T-helper 22 cell (primary cell): ENCODE data around the gene PPP1R2.
"Not testable (repeated sequence)": the region's sequence is repeated elsewhere in the genome, so short reads cannot be mapped to it uniquely, and the experiment has no call there.

Source experiments
- DNase-seq: peaks from one replicate; pipeline ENCODE4 v3.0.0-alpha.2; 2020; ENCODE audit warnings: low read depth

Gene PPP1R2

DNA sequence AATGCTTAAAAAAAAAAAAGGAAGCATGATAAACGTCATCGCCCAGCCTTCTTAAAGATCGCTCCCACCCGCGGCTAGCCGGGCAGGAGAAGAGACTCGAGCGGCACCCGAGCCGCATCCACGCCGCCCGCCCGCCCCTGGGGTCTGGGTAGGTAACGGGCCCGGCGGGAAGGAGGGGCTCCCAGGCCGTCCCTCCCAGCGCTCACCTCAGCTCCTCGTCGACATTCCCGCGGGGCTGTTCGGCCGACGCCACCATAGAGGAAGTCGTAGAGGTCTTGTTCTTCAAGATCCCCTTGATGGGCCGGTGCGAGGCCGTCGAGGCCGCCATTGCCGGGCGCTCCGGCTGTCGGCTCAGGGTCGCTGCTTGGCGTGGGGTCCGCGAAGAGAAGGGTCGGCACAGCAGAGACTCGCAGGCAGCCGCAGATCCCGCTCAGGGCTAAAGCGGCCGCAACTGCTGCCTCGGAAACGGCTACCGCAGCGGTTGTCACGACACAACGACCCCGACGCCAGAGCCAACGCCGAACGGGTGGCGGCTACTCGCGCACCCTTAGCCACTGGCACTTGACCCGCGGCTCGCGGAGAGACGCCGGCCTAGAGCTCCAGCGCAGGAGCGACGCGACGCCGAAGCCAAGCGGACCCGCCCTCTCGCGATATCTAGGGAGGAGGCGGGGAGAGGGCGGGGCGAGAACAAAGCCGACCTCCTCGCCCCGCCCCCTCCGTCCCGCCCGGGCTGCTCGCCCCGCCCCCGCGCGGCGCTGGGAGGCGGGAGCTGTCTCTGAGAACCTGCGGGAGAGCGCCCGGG is at the start of gene PPP1R2:
TSS of gene PPP1R2 (minus strand) at position 628 of the 802 bp plus-strand sequence. CDS start at position 328, 300 bp downstream.
- peak; percentile 82 for DNase-seq

DNA sequence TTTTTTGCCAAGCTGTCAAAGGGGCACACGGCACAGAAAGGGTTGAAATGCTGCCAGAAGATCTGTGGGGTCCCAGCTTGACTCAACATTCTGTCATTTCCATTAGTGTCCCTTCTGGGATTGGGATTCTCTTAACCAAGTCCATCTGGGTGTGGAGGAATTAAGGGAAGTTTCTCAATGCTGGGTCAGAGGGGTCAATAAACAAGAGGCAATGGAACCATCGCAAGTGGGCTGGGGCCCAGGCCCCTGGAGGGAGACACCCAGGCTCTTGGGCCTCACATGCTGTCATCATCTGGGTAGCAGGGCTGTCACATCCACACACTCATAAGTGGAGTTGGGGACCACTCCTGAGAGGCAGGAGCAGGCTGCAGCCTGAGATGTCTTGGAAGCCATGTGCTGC is 48.7 kb upstream of the PPP1R2 start:
- no peak for DNase-seq

DNA sequence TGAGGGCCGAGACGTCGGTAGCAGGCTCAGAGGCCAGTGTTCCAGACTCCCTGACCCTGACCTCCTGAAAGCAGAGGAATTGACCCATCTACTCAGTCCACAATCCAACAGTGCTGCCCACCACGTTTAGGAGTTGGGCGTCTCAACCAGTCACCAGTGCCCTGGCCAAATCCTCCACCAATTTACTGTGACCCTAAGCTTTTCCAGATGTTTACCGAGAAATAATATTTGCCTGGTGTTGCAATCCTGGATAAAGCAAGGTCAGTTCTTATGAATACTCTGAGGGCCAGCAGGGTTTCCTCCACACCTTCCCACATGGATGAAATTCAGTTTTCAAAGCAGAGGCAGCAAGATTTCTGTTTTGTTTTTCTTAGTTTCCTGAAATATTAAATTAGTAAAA is 48.1 kb upstream of the PPP1R2 start:
- DNase-seq, result no peak

DNA sequence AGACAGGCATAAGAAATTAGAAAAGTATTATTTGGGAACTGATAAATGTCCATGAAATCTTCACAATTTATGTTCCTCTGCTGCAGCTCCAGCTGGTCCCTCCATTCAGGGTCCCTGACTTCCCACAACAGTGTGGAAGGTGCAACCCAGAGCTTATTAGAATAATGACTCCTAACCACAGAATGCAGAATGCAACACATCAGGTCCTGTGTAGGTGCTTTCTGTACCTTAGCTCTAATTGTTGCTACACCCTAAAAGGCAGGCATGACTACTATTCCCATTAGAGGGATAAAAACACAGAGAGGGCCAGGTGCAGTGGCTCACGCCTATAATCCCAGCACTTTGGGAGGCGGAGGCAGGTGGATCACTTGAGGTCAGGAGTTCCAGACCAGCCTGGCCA is 47.3 kb upstream of the PPP1R2 start:
- DNase-seq, result not testable (repeated sequence)

DNA sequence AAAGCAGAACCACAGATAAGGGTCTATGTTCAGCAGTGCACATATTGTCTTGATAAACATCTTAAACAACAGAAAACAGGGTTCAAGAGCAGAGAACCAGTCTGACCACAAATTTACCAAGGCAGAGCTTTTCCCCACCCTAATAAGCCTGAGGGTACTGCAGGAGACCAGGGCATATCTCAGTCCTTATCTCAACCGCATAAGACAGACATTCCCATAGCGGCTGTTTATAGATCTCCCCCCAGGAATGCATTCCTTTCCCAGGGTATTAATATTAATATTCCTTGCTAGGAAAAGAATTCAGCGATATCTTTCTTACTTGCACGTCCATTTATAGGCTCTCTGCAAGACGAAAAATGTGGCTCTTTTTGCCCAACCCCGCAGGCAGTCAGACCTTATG is 46.7 kb upstream of the PPP1R2 start:
- not testable (repeated sequence) for DNase-seq

DNA sequence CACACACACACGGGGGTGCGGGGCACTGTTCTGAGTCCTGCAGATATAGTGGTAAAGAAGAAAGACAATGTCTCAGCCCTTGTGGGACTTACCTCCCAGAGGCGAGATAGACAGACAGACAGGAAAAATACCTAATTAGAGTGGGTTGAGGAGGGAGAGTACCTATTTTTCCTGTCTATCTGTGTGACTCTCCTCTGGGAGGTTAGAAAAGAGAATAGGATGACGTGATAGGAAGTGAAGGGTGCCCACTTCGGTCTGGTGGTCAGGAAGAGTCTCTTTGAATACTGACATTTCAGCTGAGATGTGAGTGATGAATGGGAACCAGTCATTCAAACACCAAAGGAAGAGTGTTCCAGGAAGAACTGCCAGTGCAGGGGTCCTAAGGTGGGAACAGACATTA is 44.7 kb upstream of the PPP1R2 start:
- DNase-seq, result no peak

DNA sequence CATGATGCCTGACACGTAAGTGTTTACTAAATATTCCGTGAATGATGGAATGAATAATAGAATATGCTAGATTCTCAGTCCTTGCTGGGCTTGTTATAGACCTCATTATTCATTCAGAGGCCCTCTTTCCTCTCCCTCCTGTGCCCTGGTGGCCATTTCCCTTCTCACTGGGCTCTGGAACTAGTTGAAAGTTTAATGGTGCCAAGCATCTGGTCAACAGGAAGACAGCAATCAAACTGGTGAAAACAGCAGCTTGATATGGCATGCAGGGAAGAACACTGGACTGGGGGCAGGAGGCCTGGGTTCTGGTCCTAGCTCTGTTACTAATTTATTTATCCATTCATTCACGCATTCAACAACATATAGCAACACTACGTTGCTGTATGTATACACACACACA is 44.3 kb upstream of the PPP1R2 start:
- no peak for DNase-seq

DNA sequence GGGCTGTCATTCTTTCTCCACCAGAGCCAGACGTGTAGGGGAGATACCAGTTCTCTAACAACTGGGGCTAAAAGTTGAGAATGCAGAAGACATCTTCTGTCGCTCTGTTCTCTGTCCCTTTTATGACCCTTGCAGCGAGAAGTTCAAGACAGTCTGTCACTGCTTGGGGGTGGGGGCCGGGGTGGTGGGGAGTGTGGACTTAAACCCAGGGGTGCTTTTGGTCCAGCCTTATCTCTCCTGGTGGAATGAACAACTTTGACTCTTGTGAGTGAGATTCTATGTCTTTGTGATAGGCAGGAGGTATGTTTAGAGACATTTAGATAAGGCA is 41.4 kb upstream of the PPP1R2 start:
- no peak for DNase-seq

DNA sequence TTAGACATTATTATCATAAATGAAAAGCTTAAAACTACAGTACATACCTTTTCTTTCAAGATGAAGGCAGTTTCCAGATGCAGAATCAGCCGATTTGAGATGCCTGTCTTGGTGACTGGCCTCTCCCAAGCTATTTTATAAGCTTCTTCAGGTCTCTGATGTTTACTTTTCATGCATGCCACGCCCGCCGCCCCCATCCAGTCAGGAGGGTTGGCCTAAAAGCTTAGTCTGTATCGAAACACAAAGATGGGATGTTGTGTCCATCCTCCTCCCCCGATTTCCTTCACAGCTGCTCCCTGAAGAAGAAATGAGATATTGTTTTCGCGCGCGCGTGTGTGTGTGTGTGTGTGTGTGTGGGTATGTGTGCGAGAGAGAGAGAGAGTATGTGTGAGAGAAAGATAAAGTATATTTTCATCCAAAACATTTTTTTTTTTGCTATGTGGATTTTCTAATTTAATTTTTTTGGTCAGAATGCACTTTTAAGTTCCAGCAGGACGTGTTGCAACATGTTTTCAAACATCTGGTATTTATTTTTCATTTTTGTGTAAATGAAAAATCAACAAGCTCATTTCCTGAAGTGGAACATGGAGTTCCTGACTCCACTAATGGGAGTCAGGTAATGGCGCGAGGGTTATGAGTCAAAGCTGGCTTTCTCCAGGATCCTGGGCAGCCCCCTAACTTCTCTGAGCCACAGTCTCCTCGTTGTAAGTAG is 40.9 kb upstream of the PPP1R2 start, which contains the start of gene APOD:
TSS of gene APOD (minus strand) at position 110 of the 712 bp plus-strand sequence. CDS start 4,479 bp downstream, outside the sequence.
- DNase-seq, result no peak

DNA sequence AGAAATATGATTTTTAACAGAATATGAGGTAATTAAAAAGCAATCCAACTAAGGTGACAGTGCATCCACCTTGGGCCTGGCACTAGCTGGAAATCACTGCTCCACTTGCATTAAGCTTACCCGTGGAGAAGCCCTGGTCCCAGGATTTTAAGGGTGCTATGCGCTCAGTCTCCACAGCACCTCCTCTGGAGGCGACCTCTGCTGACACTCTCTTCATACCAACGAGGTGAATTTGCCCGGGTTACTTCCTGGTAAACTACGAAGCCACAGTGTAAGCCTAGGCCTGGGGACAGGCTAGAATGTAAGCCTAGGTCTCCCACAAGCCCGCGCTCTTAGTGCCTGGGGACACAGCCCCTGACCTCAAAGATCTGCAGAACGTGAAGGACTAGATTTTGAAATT is 39.8 kb upstream of the PPP1R2 start:
- no peak for DNase-seq

DNA sequence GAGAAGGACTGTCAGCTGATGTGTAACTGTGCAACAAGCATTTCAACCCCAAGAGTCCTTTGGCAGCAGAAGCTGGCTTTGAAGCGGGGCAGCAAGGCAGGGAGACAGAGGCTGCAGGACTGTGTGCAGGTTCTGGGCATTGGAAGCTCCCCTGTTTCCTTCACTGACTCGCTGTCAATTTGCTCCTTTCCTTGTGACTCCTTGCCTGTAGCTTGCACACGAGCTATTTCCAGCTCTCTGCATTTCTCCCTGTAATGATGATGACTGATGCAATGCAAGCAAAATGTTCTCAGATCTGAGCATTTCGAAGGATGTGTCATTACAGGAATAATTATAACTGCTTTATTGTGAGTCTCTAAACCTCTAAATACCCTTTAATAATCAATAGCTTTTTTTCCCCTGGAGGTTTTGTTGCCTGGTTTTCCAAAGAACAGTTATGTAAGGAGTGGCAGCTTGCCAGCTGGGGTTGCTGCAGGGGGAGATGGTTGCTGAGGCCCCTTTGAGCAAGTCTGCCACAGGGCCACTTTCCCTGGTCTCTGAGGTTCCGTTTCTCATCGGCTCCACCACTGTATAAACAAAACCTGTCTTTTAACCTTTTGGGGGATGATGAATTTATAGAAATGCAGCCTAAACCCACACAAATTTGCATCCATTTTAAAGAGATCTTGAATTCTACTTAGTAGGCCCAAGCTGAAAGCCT is 37.8 kb upstream of the PPP1R2 start:
- no peak for DNase-seq

DNA sequence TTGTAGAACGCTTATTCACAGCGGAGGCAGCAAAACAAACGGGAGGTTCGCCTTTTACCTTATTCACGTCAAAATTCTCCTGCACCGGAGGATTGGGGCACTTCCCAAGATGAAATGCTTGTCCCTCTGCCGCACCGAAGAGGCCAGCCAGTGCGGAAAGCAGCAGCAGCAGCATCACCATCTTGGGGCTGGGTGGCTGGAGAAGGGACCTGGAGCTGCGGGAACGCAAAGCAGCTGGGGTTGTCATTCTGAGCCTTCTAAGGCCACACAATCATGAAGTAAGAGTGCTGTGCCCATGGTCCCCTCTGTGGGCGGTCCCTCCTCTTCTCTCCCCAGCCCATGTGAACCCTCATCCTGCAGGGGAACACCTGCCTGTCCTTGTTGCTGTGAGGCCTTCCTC is 36.2 kb upstream of the PPP1R2 start:
- DNase-seq, result no peak

DNA sequence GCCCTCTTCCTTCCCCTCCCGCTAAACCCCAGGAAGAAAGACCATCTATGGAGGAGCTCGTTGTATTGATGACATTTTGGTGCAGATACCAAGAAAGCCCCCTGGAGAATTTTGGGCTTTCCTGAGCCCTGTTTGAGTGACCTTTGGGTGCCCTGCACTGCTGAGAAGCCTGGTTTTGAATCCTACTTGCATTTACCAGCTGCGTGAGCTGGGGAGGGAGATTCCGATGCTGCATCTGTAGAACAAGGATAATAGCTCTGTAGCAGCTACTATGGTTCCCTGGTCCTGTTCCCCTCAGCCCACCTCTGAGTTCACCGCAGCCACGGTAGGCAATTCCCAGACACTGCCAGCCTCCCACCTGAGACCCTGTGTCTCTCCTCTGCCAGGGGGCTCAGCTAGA is 35.4 kb upstream of the PPP1R2 start:
- no peak for DNase-seq

DNA sequence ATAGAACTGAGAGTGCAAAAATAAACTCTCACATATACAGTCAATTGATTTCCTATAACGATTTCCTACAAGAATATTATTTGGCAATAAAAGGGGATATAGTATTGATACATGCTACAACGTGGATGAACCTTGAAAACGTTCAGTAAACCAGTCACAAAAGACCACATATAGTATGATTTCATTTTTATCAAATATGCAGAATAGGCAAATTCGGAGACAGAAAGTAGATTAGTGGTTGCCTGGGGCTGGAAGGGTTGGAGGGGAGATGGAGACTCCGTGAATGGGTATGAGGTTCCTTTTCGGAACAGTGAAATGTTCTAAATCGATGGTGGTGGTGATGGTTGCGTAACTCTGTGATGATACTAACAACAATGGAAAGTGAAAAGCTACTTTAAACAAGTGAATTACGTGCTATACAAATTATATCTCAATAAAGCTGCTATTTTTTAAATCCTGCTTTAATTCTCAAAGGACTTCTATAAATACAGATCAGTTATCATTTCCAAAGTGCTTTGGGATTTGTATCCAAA is 34.6 kb upstream of the PPP1R2 start:
- no peak for DNase-seq

DNA sequence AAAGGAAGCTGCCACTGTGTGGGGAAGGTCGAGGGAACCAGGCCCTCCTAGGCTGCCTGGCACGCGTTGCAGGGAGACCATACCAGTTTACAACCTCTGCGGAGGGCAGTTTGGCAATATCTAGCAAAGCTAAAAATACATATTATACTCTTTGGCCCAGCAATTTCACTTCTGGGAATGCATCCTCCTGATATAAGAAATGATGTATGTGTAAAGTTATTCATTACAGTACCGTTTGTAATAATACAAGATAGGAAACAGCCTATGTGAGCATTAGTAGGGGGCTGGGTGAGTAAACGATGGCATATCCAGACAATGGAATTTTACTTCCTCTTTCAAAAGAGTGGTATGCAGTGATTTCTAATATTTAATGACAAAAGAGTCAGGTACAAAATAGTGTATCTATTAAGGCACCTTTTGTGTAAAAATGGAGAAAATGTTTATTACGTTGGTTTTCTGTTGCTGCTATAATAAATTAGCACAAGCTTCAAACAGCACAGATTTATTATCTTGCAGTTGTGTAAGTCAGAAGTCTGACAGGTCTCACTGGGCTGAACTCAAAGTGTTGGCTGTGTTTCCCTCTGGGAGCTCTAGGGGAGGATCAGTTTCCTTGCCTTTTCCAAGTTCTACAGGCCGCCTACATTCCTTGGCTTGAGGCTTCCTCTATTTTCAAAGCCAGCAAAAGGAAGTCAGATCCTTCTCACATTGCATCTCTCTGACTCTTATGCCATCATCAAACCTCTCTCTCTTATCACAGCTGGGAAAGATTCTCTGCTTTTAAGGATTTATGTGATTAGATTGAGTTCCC is 31.6 kb upstream of the PPP1R2 start:
- DNase-seq, result no peak

DNA sequence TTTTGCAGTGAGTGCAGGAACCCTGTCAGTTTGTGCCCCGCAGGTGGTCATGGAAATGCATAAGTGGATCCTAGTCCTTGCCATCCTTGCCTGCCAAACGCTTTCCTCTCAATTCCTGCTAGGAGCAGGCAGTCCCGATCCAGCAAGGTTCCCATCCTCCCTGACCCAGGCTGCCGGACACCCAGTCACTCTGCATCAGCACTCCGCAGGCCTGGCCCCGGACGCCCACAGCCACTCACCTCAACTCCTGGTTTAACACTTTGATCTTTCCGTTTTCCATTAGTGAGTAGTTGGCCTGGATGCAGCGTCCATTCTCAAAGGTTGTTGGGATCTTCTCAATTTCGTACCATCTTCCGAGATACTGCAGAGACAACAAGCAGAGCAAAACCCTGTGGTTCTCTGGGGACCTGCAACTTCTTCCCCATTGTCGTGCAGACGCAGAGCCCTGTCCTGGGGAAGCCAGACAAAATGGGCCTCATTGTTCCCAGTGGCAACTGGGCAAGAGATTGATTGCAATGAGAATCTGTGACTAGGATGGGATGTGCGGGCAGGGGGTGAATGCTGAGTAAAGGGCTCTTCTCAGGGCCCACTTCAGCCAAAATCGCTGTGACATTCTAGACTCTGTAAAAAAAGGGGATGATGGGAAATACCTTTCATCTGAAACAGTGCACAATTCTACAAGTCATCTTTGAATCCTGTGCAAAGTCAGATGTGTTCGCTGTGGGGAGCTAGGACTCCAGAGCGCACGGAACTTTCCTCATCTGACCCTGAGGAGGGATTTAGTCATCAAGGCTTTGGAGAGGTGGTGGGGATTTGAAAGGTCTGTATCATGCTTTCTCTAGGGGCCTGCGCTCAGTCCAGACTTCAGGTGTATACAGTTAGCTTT is 30.7 kb upstream of the PPP1R2 start:
- DNase-seq, result no peak

DNA sequence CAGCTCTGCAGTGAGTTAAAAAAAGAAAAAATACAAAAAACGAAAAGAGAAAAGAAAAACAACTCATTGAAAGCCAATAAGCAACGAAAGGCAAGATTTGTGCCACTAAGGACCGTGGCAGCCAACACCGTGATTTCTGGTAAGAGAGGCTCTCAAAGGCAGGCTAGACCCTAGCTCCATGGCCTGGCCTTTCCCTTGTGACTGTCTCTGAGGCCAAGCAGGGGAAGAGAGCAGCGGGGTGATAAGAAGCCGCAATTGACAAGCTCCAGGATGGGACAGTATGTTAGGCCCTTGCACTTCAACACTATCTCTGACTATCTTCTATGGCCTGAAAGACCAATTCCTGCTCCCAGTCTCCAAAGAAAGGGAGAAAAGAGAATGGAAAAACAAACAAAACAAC is 28.2 kb upstream of the PPP1R2 start:
- no peak for DNase-seq

DNA sequence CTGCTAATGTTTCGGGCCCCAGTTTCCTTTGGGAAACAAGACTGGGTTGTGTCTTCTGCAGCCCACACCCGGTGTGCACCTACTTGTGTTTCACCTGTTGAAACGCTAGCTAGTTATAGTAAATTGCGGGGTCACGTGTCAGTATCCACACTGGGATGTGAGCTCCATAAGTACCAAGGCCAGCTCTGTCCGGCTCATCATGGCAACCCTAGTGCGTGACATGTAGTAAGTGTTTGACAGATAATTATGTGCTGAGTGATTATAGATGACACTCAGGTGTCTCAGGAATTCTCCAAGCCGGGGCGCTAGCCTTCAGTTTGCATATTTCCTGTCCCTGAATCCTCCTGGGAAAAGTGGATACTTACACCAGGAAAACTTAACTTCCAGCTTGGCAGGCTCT is 27.8 kb upstream of the PPP1R2 start:
- DNase-seq, result no peak

DNA sequence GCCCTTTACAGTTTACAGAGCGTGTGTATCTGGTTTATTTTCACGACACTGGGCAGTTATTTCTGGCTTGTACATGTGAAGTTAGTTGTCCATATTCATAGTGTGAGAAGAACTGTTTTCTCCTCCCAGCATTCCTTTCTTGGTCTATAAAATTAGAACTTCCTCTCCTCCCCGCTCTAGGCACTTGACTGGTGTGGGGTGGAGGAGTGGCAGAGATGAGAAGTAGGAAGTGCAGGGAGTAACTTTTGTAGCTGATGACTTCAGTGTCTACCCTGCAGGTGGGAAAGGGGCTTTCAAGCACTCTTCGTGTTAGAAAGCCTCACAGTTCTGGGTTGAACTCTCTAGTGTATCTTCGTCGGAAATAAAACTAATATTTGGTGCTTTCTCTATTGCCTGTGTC is 27.2 kb upstream of the PPP1R2 start:
- DNase-seq, result no peak

DNA sequence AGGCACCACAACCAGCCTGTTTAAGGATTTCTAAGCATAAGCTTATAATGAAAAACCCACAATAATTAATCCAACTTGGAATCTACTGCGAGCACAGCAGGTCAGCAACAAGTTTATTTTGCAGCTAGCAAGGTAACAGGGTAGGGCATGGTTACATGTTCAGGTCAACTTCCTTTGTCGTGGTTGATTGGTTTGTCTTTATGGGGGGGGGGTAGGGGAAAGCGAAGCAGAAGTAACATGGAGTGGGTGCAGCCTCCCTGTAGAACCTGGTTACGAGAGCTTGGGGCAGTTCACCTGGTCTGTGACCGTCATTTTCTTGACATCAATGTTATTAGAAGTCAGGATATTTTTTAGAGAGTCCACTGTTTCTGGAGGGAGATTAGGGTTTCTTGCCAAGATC is 25.5 kb upstream of the PPP1R2 start:
- no peak for DNase-seq

DNA sequence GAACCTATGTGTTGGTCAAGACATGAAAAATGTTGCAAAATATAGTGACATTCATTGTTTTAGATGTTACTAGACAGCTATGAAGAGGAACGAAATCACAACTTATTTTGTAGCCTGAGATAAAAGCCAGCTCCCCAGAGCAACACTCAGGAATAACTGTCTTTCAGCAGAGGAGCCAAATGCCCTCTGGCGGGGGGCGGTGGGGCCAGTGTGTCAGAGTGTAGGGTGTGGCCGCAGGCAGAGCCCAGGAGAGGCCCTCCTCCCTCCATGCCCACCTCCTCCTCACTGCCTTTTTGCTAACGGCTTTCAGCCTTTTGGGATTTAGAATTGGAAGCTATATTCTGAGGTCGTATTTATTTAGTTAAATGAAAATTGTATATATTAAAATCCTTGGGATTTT is 23.7 kb upstream of the PPP1R2 start:
- DNase-seq, result no peak
